HG03064 (cell line): ENCODE measurements around the gene CDY1.
"Not testable (repeated sequence)": the region's sequence is repeated elsewhere in the genome, so short reads cannot be mapped to it uniquely, and the experiment has no call there.

Source experiments
- ATAC-seq: cut with Tn5 transposase; IDR thresholded peaks from one replicate; pipeline ENCODE4 v1.9.1; 2021; ENCODE audit warnings: low read depth; ENCODE audit not compliant: unreplicated experiment

Gene CDY1

GRCh38 chrY:25621817-25622216, at the start of gene CDY1:
TSS of gene CDY1 (plus strand) at chrY:25622117. CDS start at chrY:25622443, 326 bp downstream.
- ATAC-seq = not testable (repeated sequence)

- ATAC-seq = not testable (repeated sequence)
Observed at GRCh38 chrY:25593336-25593735, 28.6 kb upstream of the CDY1 start.

- ATAC-seq = not testable (repeated sequence)
Observed at GRCh38 chrY:25620209-25620608, 1.7 kb upstream of the CDY1 start.

- ATAC-seq = not testable (repeated sequence)
Observed at GRCh38 chrY:25626524-25626923, 4.6 kb downstream of the CDY1 start.

GRCh38 chrY:25630383-25631112, 8.6 kb downstream of the CDY1 start:
- ATAC-seq = not testable (repeated sequence)

- ATAC-seq = not testable (repeated sequence)
Observed at GRCh38 chrY:25639852-25640251, 17.9 kb downstream of the CDY1 start.

GRCh38 chrY:25643024-25643915, 21.4 kb downstream of the CDY1 start:
- not testable (repeated sequence) for ATAC-seq
